GM18511 (cell line): Measurements from ENCODE around the gene ERFE.

Source experiments
- ATAC-seq: cut with Tn5 transposase; IDR thresholded peaks from one replicate; pipeline ENCODE4 v1.9.1; 2021; ENCODE audit warnings: mild to moderate bottlenecking, moderate library complexity; ENCODE audit not compliant: unreplicated experiment

Gene ERFE

GRCh38 chr2:238139196-238140039 is 19.4 kb upstream of the ERFE start:
- ATAC-seq, result no peak

GRCh38 chr2:238140040-238140439 is 18.7 kb upstream of the ERFE start:
- no peak for ATAC-seq

GRCh38 chr2:238140721-238141540 is 17.8 kb upstream of the ERFE start:
- no peak for ATAC-seq

- ATAC-seq, result no peak
Measured at GRCh38 chr2:238141541-238142318, 17.0 kb upstream of the ERFE start.

GRCh38 chr2:238142382-238143205 is 16.2 kb upstream of the ERFE start:
- no peak for ATAC-seq

GRCh38 chr2:238143239-238143951 is 15.4 kb upstream of the ERFE start:
- ATAC-seq, result no peak

GRCh38 chr2:238144262-238144661 is 14.5 kb upstream of the ERFE start:
- ATAC-seq, result no peak

- no peak for ATAC-seq
Measured at GRCh38 chr2:238145046-238145445, 13.7 kb upstream of the ERFE start.

GRCh38 chr2:238145851-238146250 is 12.9 kb upstream of the ERFE start:
- no peak for ATAC-seq

- no peak for ATAC-seq
Measured at GRCh38 chr2:238146884-238147544, 11.8 kb upstream of the ERFE start.

- no peak for ATAC-seq
Measured at GRCh38 chr2:238148981-238149380, 9.8 kb upstream of the ERFE start.

- no peak for ATAC-seq
Measured at GRCh38 chr2:238149841-238150572, 8.8 kb upstream of the ERFE start.

- ATAC-seq, result no peak
Measured at GRCh38 chr2:238150686-238151085, 8.1 kb upstream of the ERFE start.

GRCh38 chr2:238151205-238151604 is 7.6 kb upstream of the ERFE start:
- ATAC-seq, result no peak

- ATAC-seq, result no peak
Measured at GRCh38 chr2:238151628-238152235, 7.0 kb upstream of the ERFE start.

- ATAC-seq, result no peak
Measured at GRCh38 chr2:238152771-238153688, 5.7 kb upstream of the ERFE start.

- no peak for ATAC-seq
Measured at GRCh38 chr2:238154570-238154969, 4.2 kb upstream of the ERFE start.
